HG02981 (cell line): ENCODE measurements around the gene KCP.

ENCODE experiments used
- ATAC-seq: cut with Tn5 transposase; IDR thresholded peaks from one replicate; pipeline ENCODE4 v1.9.1; 2021; ENCODE audit warnings: mild to moderate bottlenecking, moderate library complexity; ENCODE audit not compliant: unreplicated experiment

The KCP gene

GRCh38 chr7:128842674-128843641 is 67.6 kb downstream of the KCP start:
- ATAC-seq, result no peak

GRCh38 chr7:128841921-128842673 is 68.4 kb downstream of the KCP start:
- ATAC-seq, result no peak

GRCh38 chr7:128841171-128841690 is 69.3 kb downstream of the KCP start:
- no peak for ATAC-seq

- no peak for ATAC-seq
These were observed 70.0 kb downstream of the KCP start for GRCh38 chr7:128840326-128841170.

GRCh38 chr7:128839751-128840177 is 70.7 kb downstream of the KCP start:
- no peak for ATAC-seq

GRCh38 chr7:128838981-128839731 is 71.4 kb downstream of the KCP start:
- ATAC-seq, result no peak

GRCh38 chr7:128838109-128838779 is 72.3 kb downstream of the KCP start:
- ATAC-seq, result no peak

GRCh38 chr7:128837521-128837921 is 73.0 kb downstream of the KCP start:
- ATAC-seq, result no peak

- ATAC-seq, result no peak
These were observed 73.7 kb downstream of the KCP start for GRCh38 chr7:128836729-128837348.

GRCh38 chr7:128835790-128836641 is 74.5 kb downstream of the KCP start:
- no peak for ATAC-seq

- ATAC-seq, result no peak
These were observed 75.2 kb downstream of the KCP start for GRCh38 chr7:128835231-128835751.

- ATAC-seq, result no peak
These were observed 76.6 kb downstream of the KCP start for GRCh38 chr7:128833946-128834325.

- no peak for ATAC-seq
These were observed 77.2 kb downstream of the KCP start for GRCh38 chr7:128833148-128833945.

GRCh38 chr7:128832880-128833147 is 77.7 kb downstream of the KCP start:
- ATAC-seq, result no peak

GRCh38 chr7:128831994-128832879 is 78.3 kb downstream of the KCP start:
- ATAC-seq, result no peak
